ENCODE results near the gene SHISA3. TPM values are rescaled to one million over a fixed set of nuclear protein-coding genes. Genes with fewer than 3 reads are reported as not detected.

The SHISA3 gene
- total RNA-seq = 0.38 and 1.7 TPM in 2 replicates

GRCh38 chr4:42396752-42397634, at the start of gene SHISA3:
Gene SHISA3 (plus strand): TSS chr4:42397488. CDS start chr4:42398057, 569 bp downstream.

Other genes with a start within 250 kb of the SHISA3 start
- gene BEND4, start 244.8 kb upstream of the SHISA3 start, total RNA-seq = not detected in 2 replicates

Data from regular cardiac myocyte (primary cell).